CD4-positive, alpha-beta T cell treated with Interleukin-6 for 4 hours (primary cell): ENCODE results near the gene SWSAP1.
"Not testable (repeated sequence)": the region's sequence is repeated elsewhere in the genome, so short reads cannot be mapped to it uniquely, and the experiment has no call there.

Experiments
- DNase-seq: peaks from one replicate; pipeline ENCODE4 v3.0.0-alpha.2; 2020; ENCODE audit warnings: mixed read lengths

SWSAP1 gene

GRCh38 chr19:11374433-11375142, at the start of gene SWSAP1:
Gene SWSAP1, plus strand, starts transcription at chr19:11374666. Its CDS starts 15 bp downstream, at chr19:11374681.
- DNase-seq: peak; percentile 98

GRCh38 chr19:11324748-11325389, 49.6 kb upstream of the SWSAP1 start:
- no peak for DNase-seq

- no peak for DNase-seq
Observed at GRCh38 chr19:11325544-11325943, 48.9 kb upstream of the SWSAP1 start.

GRCh38 chr19:11330127-11330526, 44.3 kb upstream of the SWSAP1 start:
- no peak for DNase-seq

- no peak for DNase-seq
Observed at GRCh38 chr19:11331502-11331901, 43.0 kb upstream of the SWSAP1 start.

- no peak for DNase-seq
Observed at GRCh38 chr19:11332822-11333221, 41.6 kb upstream of the SWSAP1 start.

GRCh38 chr19:11333838-11334237, 40.6 kb upstream of the SWSAP1 start:
- not testable (repeated sequence) for DNase-seq

GRCh38 chr19:11335449-11336146, 38.9 kb upstream of the SWSAP1 start:
- DNase-seq: no peak

GRCh38 chr19:11337080-11337479, 37.4 kb upstream of the SWSAP1 start:
- DNase-seq: no peak

- no peak for DNase-seq
Observed at GRCh38 chr19:11338121-11338520, 36.3 kb upstream of the SWSAP1 start.

- no peak for DNase-seq
Observed at GRCh38 chr19:11338569-11339253, 35.8 kb upstream of the SWSAP1 start.

- DNase-seq: peak; percentile 92
Observed at GRCh38 chr19:11339254-11340098, 35.0 kb upstream of the SWSAP1 start, which contains the start of gene RAB3D. Gene RAB3D, minus strand, starts transcription at chr19:11339657. Its CDS starts 2,258 bp downstream, at chr19:11337399.

- DNase-seq: not testable (repeated sequence)
Observed at GRCh38 chr19:11340099-11340467, 34.4 kb upstream of the SWSAP1 start.

- no peak for DNase-seq
Observed at GRCh38 chr19:11342429-11342828, 32.0 kb upstream of the SWSAP1 start.

GRCh38 chr19:11345122-11345803, 29.2 kb upstream of the SWSAP1 start:
- no peak for DNase-seq

GRCh38 chr19:11346104-11346940, 28.1 kb upstream of the SWSAP1 start, which contains the start of the genes CCDC159 and TMEM205:
Gene CCDC159, plus strand, starts transcription at chr19:11346519. Its CDS starts 88 bp downstream, at chr19:11346607.
Gene TMEM205, minus strand, starts transcription at chr19:11346268. Its CDS starts 649 bp downstream, at chr19:11345619.
- DNase-seq: peak; percentile 99

GRCh38 chr19:11347546-11348039, 26.9 kb upstream of the SWSAP1 start:
- DNase-seq: no peak

GRCh38 chr19:11349171-11349570, 25.3 kb upstream of the SWSAP1 start:
- DNase-seq: no peak

- not testable (repeated sequence) for DNase-seq
Observed at GRCh38 chr19:11354102-11354501, 20.4 kb upstream of the SWSAP1 start.
